ENCODE measurements around the gene THSD4.

The THSD4 gene

GRCh38 chr15:71811036-71811736 lies 695.9 kb downstream of the THSD4 start:
- no peaks in the 10 kb centered on the region for H3K27me3 ChIP-seq (ENCODE audit: insufficient read depth, low read depth)
- H3K4me1 ChIP-seq (ENCODE audit: low read depth, poor library complexity, severe bottlenecking) = no peaks in the 10 kb centered on the region
- no peak overlapping the region for H2AFZ ChIP-seq (ENCODE audit: low read depth)
- no peaks in the 10 kb centered on the region for H4K20me1 ChIP-seq (ENCODE audit: insufficient read depth)
- H3K9ac ChIP-seq = no peak overlapping the region
- no peak overlapping the region for H3K4me3 ChIP-seq (IDR thresholded peaks at IDR 0.05; ENCODE audit: insufficient read depth, low read depth, low read length)
- no peaks in the 10 kb centered on the region for H3K79me2 ChIP-seq (ENCODE audit: insufficient read depth, low read depth)
- TF ChIP-seq, protein P1, sequence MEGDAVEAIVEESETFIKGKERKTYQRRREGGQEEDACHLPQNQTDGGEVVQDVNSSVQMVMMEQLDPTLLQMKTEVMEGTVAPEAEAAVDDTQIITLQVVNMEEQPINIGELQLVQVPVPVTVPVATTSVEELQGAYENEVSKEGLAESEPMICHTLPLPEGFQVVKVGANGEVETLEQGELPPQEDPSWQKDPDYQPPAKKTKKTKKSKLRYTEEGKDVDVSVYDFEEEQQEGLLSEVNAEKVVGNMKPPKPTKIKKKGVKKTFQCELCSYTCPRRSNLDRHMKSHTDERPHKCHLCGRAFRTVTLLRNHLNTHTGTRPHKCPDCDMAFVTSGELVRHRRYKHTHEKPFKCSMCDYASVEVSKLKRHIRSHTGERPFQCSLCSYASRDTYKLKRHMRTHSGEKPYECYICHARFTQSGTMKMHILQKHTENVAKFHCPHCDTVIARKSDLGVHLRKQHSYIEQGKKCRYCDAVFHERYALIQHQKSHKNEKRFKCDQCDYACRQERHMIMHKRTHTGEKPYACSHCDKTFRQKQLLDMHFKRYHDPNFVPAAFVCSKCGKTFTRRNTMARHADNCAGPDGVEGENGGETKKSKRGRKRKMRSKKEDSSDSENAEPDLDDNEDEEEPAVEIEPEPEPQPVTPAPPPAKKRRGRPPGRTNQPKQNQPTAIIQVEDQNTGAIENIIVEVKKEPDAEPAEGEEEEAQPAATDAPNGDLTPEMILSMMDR (conservative IDR thresholded peaks at IDR 0.05; ENCODE audit: low read depth, low read length) = no peak
- H3K4me2 ChIP-seq = no peak overlapping the region
- no peaks in the 10 kb centered on the region for H3K36me3 ChIP-seq (ENCODE audit: insufficient read depth)
- no peak overlapping the region for H3K27ac ChIP-seq

GRCh38 chr15:71811752-71812735 lies 696.8 kb downstream of the THSD4 start:
- TF ChIP-seq, protein P1 (conservative IDR thresholded peaks at IDR 0.05; ENCODE audit: low read depth, low read length) = no peak
- Histone ChIP-seq H3K4me1 (ENCODE audit: low read depth, poor library complexity, severe bottlenecking) (no peaks in the 10 kb centered on the region), H3K36me3 (ENCODE audit: insufficient read depth) (no peaks in the 10 kb centered on the region), H2AFZ (ENCODE audit: low read depth) (no peak overlapping the region), H3K79me2 (ENCODE audit: insufficient read depth, low read depth) (no peaks in the 10 kb centered on the region), H3K27me3 (ENCODE audit: insufficient read depth, low read depth) (no peaks in the 10 kb centered on the region), H4K20me1 (ENCODE audit: insufficient read depth) (no peaks in the 10 kb centered on the region), H3K27ac (no peak overlapping the region), H3K9ac (no peak overlapping the region), H3K4me2 (no peak overlapping the region), H3K4me3 (IDR thresholded peaks at IDR 0.05; ENCODE audit: insufficient read depth, low read depth, low read length) (no peak overlapping the region)

DNA sequence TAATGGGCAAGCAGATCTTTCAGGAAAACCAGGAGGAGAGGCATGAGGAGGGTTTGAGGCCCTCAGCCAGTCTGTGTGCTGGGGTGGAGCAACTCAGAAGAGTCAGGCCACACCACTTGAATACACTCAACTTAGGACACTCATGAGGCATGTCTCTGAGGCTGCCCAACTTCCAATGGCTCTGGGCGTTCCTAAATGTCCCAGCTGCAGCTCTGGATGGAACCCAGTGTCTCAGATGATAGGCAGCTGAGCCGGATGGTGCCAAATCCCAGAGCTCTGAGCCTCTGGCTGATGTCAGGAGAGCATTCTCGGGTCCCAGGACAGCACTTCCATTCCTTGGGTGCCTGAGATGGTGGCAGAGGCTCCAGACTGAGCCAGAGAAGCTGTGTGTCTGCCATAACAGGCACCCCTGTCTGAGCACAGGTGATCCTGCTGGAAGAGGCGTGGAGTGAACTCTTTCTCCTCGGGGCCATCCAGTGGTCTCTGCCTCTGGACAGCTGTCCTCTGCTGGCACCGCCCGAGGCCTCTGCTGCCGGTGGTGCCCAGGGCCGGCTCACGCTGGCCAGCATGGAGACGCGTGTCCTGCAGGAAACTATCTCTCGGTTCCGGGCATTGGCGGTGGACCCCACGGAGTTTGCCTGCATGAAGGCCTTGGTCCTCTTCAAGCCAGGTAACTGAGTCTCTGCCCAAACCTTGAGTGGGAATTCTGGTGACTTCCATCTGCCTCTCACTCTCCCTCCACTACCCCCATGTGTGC lies 697.9 kb downstream of the THSD4 start:
- no peak overlapping the region for H3K27ac ChIP-seq
- H3K27me3 ChIP-seq (ENCODE audit: insufficient read depth, low read depth) = no peaks in the 10 kb centered on the region
- no peak overlapping the region for H3K4me3 ChIP-seq (IDR thresholded peaks at IDR 0.05; ENCODE audit: insufficient read depth, low read depth, low read length)
- H3K4me2 ChIP-seq = no peak overlapping the region
- H3K79me2 ChIP-seq (ENCODE audit: insufficient read depth, low read depth) = no peaks in the 10 kb centered on the region
- H4K20me1 ChIP-seq (ENCODE audit: insufficient read depth) = no peaks in the 10 kb centered on the region
- H3K36me3 ChIP-seq (ENCODE audit: insufficient read depth) = no peaks in the 10 kb centered on the region
- no peak overlapping the region for H3K9ac ChIP-seq
- TF ChIP-seq, protein P1 (conservative IDR thresholded peaks at IDR 0.05; ENCODE audit: low read depth, low read length) = no peak
- H2AFZ ChIP-seq (ENCODE audit: low read depth) = no peak overlapping the region
- no peaks in the 10 kb centered on the region for H3K4me1 ChIP-seq (ENCODE audit: low read depth, poor library complexity, severe bottlenecking)

- Histone ChIP-seq H4K20me1 (ENCODE audit: insufficient read depth) (no peaks in the 10 kb centered on the region), H3K27me3 (ENCODE audit: insufficient read depth, low read depth) (no peaks in the 10 kb centered on the region), H3K4me3 (IDR thresholded peaks at IDR 0.05; ENCODE audit: insufficient read depth, low read depth, low read length) (no peak overlapping the region), H3K4me1 (ENCODE audit: low read depth, poor library complexity, severe bottlenecking) (no peaks in the 10 kb centered on the region), H3K9ac (no peak overlapping the region), H3K79me2 (ENCODE audit: insufficient read depth, low read depth) (no peaks in the 10 kb centered on the region), H3K4me2 (no peak overlapping the region), H3K36me3 (ENCODE audit: insufficient read depth) (no peaks in the 10 kb centered on the region), H2AFZ (ENCODE audit: low read depth) (no peak overlapping the region), H3K27ac (no peak overlapping the region)
- TF ChIP-seq, protein P1 (conservative IDR thresholded peaks at IDR 0.05; ENCODE audit: low read depth, low read length) = no peak
These were observed 698.6 kb downstream of the THSD4 start for GRCh38 chr15:71813723-71814470.
